PC-3 (cell line): ENCODE data around the gene IL19. TPM values are rescaled to one million over a fixed set of nuclear protein-coding genes. Genes with fewer than 3 reads are reported as not detected.

Experiments used
- ATAC-seq: fragments of 200-7000 bp; cut with Tn5 transposase; 2 replicates; pipeline ENCODE4 v1.9.1; 2020; ENCODE audit warnings: mild to moderate bottlenecking, moderate library complexity
- BruUV-seq: library from RNA; stranded (reverse); fragments of 400-500 nt; replicated peaks from 2 replicates; lab custom pipeline; 2021; lab: Mats Ljungman, UMichigan
- CTCF ChIA-PET: fragments of 300-600 bp; sonication (Branson Sonifier 250); formaldehyde crosslinking; loops from one replicate; lab custom pipeline; 2022; ENCODE audit warnings: antibody characterized with exemption; lab: Charles Lee
- POLR2A ChIA-PET: fragments of 300-600 bp; sonication (Branson Sonifier 250); formaldehyde crosslinking; loops from one replicate; lab custom pipeline; 2022; ENCODE audit warnings: antibody characterized with exemption; ENCODE audit not compliant: unreplicated experiment; lab: Charles Lee
- DNase-seq: peaks from one replicate; pipeline ENCODE4 v3.0.0-alpha.2; 2015
- H2AFZ ChIP-seq: fragments of 300-600 bp; sonication (generic); 2 replicates; pipeline ENCODE4 v1.6.0; 2016; ENCODE audit warnings: antibody characterized with exemption, low read length
- H3F3A ChIP-seq: fragments of 300-600 bp; sonication (generic); one replicate; pipeline ENCODE4 v1.6.0; 2017; ENCODE audit warnings: antibody characterized with exemption, low read length, control low read depth, mild to moderate bottlenecking; ENCODE audit not compliant: unreplicated experiment
- H3K27ac ChIP-seq: fragments of 300-600 bp; sonication (generic); 2 replicates; pipeline ENCODE4 v1.5.1; 2016; ENCODE audit warnings: mild to moderate bottlenecking, low read length
- H3K27me3 ChIP-seq: fragments of 300-600 bp; sonication (generic); 2 replicates; pipeline ENCODE4 v1.6.1; 2016; ENCODE audit warnings: low read length, mixed read lengths
- H3K36me3 ChIP-seq: fragments of 300-600 bp; sonication (generic); 2 replicates; pipeline ENCODE4 v1.6.1; 2016; ENCODE audit warnings: low read depth, mixed run types, low read length, mixed read lengths
- H3K4me1 ChIP-seq: fragments of 300-600 bp; sonication (generic); 2 replicates; pipeline ENCODE4 v1.5.1; 2016; ENCODE audit warnings: low read length; ENCODE audit not compliant: insufficient read depth
- H3K4me2 ChIP-seq: fragments of 300-600 bp; sonication (generic); 2 replicates; pipeline ENCODE4 v1.6.0; 2016; ENCODE audit warnings: low read length
- H3K4me3 ChIP-seq: fragments of 300-600 bp; sonication (generic); 2 replicates; pipeline ENCODE4 v1.5.1; 2016; ENCODE audit warnings: mild to moderate bottlenecking, low read length, mixed read lengths
- H3K79me2 ChIP-seq: fragments of 300-600 bp; sonication (generic); 2 replicates; pipeline ENCODE4 v1.6.1; 2017; ENCODE audit warnings: low read length, mixed read lengths
- H3K9ac ChIP-seq: fragments of 300-600 bp; sonication (generic); 2 replicates; pipeline ENCODE4 v1.6.0; 2016; ENCODE audit warnings: mild to moderate bottlenecking, low read length
- H3K9me2 ChIP-seq: fragments of 300-600 bp; sonication (generic); replicated peaks from 2 replicates; pipeline ENCODE4 v1.6.1; 2016; ENCODE audit warnings: mixed run types, low read length, mixed read lengths
- H3K9me3 ChIP-seq: fragments of 300-600 bp; sonication (generic); 2 replicates; pipeline ENCODE4 v1.6.1; 2016; ENCODE audit warnings: low read length, mixed read lengths
- H4K20me1 ChIP-seq: fragments of 300-600 bp; sonication (generic); 2 replicates; pipeline ENCODE4 v1.6.1; 2016; ENCODE audit warnings: low read length, mixed read lengths
- CTCF ChIP-seq: fragments of 300-600 bp; sonication (generic); conservative IDR thresholded peaks from 2 replicates; pipeline ENCODE4 v1.5.1; 2017; ENCODE audit warnings: antibody characterized with exemption, low read depth, mild to moderate bottlenecking, low read length
- EZH2 ChIP-seq: fragments of 300-600 bp; sonication (generic); IDR thresholded peaks from one replicate; pipeline ENCODE4 v1.6.1; 2017; ENCODE audit warnings: antibody characterized with exemption, mild to moderate bottlenecking, low read length; ENCODE audit not compliant: unreplicated experiment
- EZH2phosphoT487 ChIP-seq: fragments of 300-600 bp; sonication (generic); IDR thresholded peaks from 2 replicates; pipeline ENCODE4 v1.6.1; 2018; ENCODE audit warnings: mild to moderate bottlenecking, antibody characterized with exemption, low read length, borderline replicate concordance
- intact Hi-C: fragments of 100-400 bp; cut with micrococcal nuclease; formaldehyde crosslinking; loops from 2 replicates; pipeline ENCODE4 v1.9.0; 2023
- total RNA-seq: library from RNA; depleted of rRNA; stranded (reverse); fragments of >200 nt; gene quantifications from 2 replicates; pipeline ENCODE4 v1.2.3, GENCODE V29; 2014

The IL19 gene
- total RNA-seq, 1 experiment from 2014 or later = not detected

GRCh38 chr1:206748348-206749030 is 22.1 kb upstream of the IL19 start:
- Histone ChIP-seq H3K79me2 (no peaks in the 10 kb centered on the region), H3K4me2 (no peak overlapping the region), H3K27me3 (peaks cover 9% of the 10 kb centered on the region), H3K4me1 (no peaks in the 10 kb centered on the region), H3K36me3 (no peaks in the 10 kb centered on the region), H4K20me1 (no peaks in the 10 kb centered on the region), H3K27ac (no peak overlapping the region), H3K9me2 (no peaks in the 10 kb centered on the region), H3K4me3 (no peak overlapping the region), H3F3A (no peaks in the 10 kb centered on the region), H2AFZ (no peak overlapping the region), H3K9me3 (no peaks in the 10 kb centered on the region), H3K9ac (no peak overlapping the region)
- intact Hi-C loops = no loop called here
- no TSS peak for BruUV-seq
- no peak for DNase-seq
- ATAC-seq = peak; percentile 49
- CTCF ChIA-PET = no interaction called here
- TF ChIP-seq EZH2phosphoT487 = no peak
- no peak for TF ChIP-seq EZH2
- TF ChIP-seq CTCF = no peak
- POLR2A ChIA-PET = no interaction called here

- no peak overlapping the region for H3K9ac ChIP-seq
- H3K36me3 ChIP-seq = no peaks in the 10 kb centered on the region
- peaks cover 14% of the 10 kb centered on the region for H3K27me3 ChIP-seq
- no peak overlapping the region for H3K4me2 ChIP-seq
- no peak overlapping the region for H3K4me3 ChIP-seq
- ATAC-seq (no peak), DNase-seq (no peak)
- H3K79me2 ChIP-seq = no peaks in the 10 kb centered on the region
- no peaks in the 10 kb centered on the region for H4K20me1 ChIP-seq
- no peak overlapping the region for H3K27ac ChIP-seq
- no peaks in the 10 kb centered on the region for H3K9me3 ChIP-seq
- ChIA-PET CTCF (no interaction called here), POLR2A (no interaction called here)
- H3K9me2 ChIP-seq = no peaks in the 10 kb centered on the region
- TF ChIP-seq CTCF (no peak), EZH2 (no peak), EZH2phosphoT487 (no peak)
- intact Hi-C loops = no loop called here
- H3F3A ChIP-seq = no peaks in the 10 kb centered on the region
- H2AFZ ChIP-seq = no peak overlapping the region
- no peaks in the 10 kb centered on the region for H3K4me1 ChIP-seq
- BruUV-seq = no TSS peak
Observed at GRCh38 chr1:206751891-206752290, 18.7 kb upstream of the IL19 start.

GRCh38 chr1:206752481-206752880 is 18.1 kb upstream of the IL19 start:
- no peaks in the 10 kb centered on the region for H3K9me3 ChIP-seq
- ChIA-PET CTCF (no interaction called here), POLR2A (no interaction called here)
- BruUV-seq = no TSS peak
- no peak overlapping the region for H2AFZ ChIP-seq
- H3K9me2 ChIP-seq = no peaks in the 10 kb centered on the region
- H3K4me2 ChIP-seq = no peak overlapping the region
- no peaks in the 10 kb centered on the region for H4K20me1 ChIP-seq
- H3K9ac ChIP-seq = no peak overlapping the region
- H3K4me1 ChIP-seq = peaks cover 4% of the 10 kb centered on the region
- TF ChIP-seq EZH2phosphoT487 = no peak
- no peak for TF ChIP-seq CTCF
- TF ChIP-seq EZH2 = no peak
- intact Hi-C loops = no loop called here
- no peak for ATAC-seq
- H3K27ac ChIP-seq = no peak overlapping the region
- H3K27me3 ChIP-seq = peaks cover 14% of the 10 kb centered on the region
- no peaks in the 10 kb centered on the region for H3F3A ChIP-seq
- no peaks in the 10 kb centered on the region for H3K36me3 ChIP-seq
- DNase-seq = no peak
- H3K79me2 ChIP-seq = no peaks in the 10 kb centered on the region
- H3K4me3 ChIP-seq = no peak overlapping the region
